Kidney (tissue), 14 donors: Measurements from ENCODE around the gene SPNS2. TPM values are rescaled to one million over a fixed set of nuclear protein-coding genes. Genes with fewer than 3 reads are reported as not detected.

Experiments used
- DNase-seq, 5 donors: peaks; one replicate each; pipeline ENCODE4 v3.0.0-alpha.2; 2013 to 2020
- FAIRE-seq: peaks from 2 replicates; lab custom pipeline; 2012; peaks lifted over from hg19 to GRCh38; lab: Jason Lieb, UNC
- H3K27ac ChIP-seq, 2 donors: one replicate each; pipeline ENCODE4 v1.7.0; 2013; ENCODE audit warnings: low read depth in 2 of 2, low read length in 2 of 2, inconsistent platforms in 1 of 2
- H3K27me3 ChIP-seq: one replicate; pipeline ENCODE4 v1.7.1; 2013; ENCODE audit warnings: low read length, inconsistent platforms; ENCODE audit not compliant: control insufficient read depth, insufficient read depth
- H3K36me3 ChIP-seq, 3 donors: one replicate each; pipeline versions ENCODE4 v1.7.0 to v1.7.1; 2013; ENCODE audit warnings: low read length in 3 of 3, control low read depth in 1 of 3, inconsistent platforms in 1 of 3; ENCODE audit not compliant: insufficient read depth in 3 of 3, control insufficient read depth in 2 of 3
- H3K4me1 ChIP-seq, 3 donors: one replicate each; pipeline versions ENCODE4 v1.7.0 to v1.7.1; 2013; ENCODE audit warnings: low read length in 3 of 3, inconsistent platforms in 1 of 3, low read depth in 1 of 3; ENCODE audit not compliant: control insufficient read depth in 2 of 3, insufficient read depth in 2 of 3
- H3K4me3 ChIP-seq, 3 donors: one replicate each; pipeline versions ENCODE4 v1.7.0 to v1.8.1; 2013; ENCODE audit warnings: low read length in 3 of 3, control low read depth in 1 of 3, inconsistent platforms in 1 of 3
- H3K9ac ChIP-seq, 3 donors: one replicate each; pipeline versions ENCODE4 v1.7.0 to v1.7.1; 2013; ENCODE audit warnings: low read length in 3 of 3, control low read depth in 1 of 3, inconsistent platforms in 1 of 3
- H3K9me3 ChIP-seq, 3 donors: one replicate each; pipeline versions ENCODE4 v1.7.0 to v1.7.1; 2013; ENCODE audit warnings: low read length in 3 of 3, control low read depth in 1 of 3, inconsistent platforms in 1 of 3; ENCODE audit not compliant: control insufficient read depth in 2 of 3, insufficient read depth in 1 of 3
- CTCF ChIP-seq: IDR thresholded peaks from 3 replicates; pipeline ENCODE4 v1.5.1; 2012; ENCODE audit warnings: mild to moderate bottlenecking, moderate library complexity, borderline replicate concordance; ENCODE audit not compliant: insufficient read depth; ENCODE audit errors: extremely low read depth
- intact Hi-C: fragments of 100-400 bp; cut with DNase I; formaldehyde crosslinking; loops from one replicate; pipeline ENCODE4 v1.11.1; 2022
- polyA plus RNA-seq: library from polyadenylated mRNA; stranded (reverse); fragments of 350-450 nt; fragmentation: Illumina TruSeq; extraction: RNeasy Lipid Tissue Mini Kit (QIAGEN cat#74804); gene quantifications from one replicate; pipeline ENCODE4 v1.2.3, GENCODE V29; 2014; ENCODE audit warnings: low read depth, low replicate concordance; ENCODE audit not compliant: insufficient read depth
- total RNA-seq: library from RNA; stranded (reverse); fragmentation: NEBNext Ultra II Directional; extraction: Animal tissue kit (Norgen Biotek cat#: 25700); gene quantifications from one replicate; pipeline ENCODE4 v1.2.1, GENCODE V29; 2021
- donor health status: control.
- donor health status: control.
- donor health status: control.
- donor health status: control.
- donor health status: control.
- donor health status: DM: yes; HTN: yes; CAD: no.
- donor health status: Normal renal cell carcinoma (clear cell type).

The SPNS2 gene
- total and polyA plus RNA-seq, 2 donors from 2014 or later, result 60.5 to 75.1 TPM

- no peaks in the 10 kb centered on the region for H3K27me3 ChIP-seq
- H3K4me1 ChIP-seq, result peaks cover 0 to 14% (median 8%) of the 10 kb centered on the region in 3 donors
- TF ChIP-seq CTCF, result no peak
- intact Hi-C loops, result no loop called here
- no peak overlapping the region for H3K27ac ChIP-seq
- DNase-seq (no peak), FAIRE-seq (no peak)
- no peaks in the 10 kb centered on the region for H3K9me3 ChIP-seq
- H3K36me3 ChIP-seq, result no peaks in the 10 kb centered on the region
- H3K9ac ChIP-seq, result no peak overlapping the region
- no peak overlapping the region for H3K4me3 ChIP-seq
Measured at GRCh38 chr17:4472286-4472685, 26.4 kb upstream of the SPNS2 start.

- DNase-seq, result peak in 1 of 5 donors; percentile 55
- no peak for TF ChIP-seq CTCF
- H3K4me1 ChIP-seq, result peaks cover 0 to 19% (median 9%) of the 10 kb centered on the region in 3 donors
- intact Hi-C loops, result no loop called here
- no peak for FAIRE-seq
- H3K36me3 ChIP-seq, result no peaks in the 10 kb centered on the region
- no peaks in the 10 kb centered on the region for H3K9me3 ChIP-seq
- no peak overlapping the region for H3K9ac ChIP-seq
- no peak overlapping the region for H3K4me3 ChIP-seq
- H3K27ac ChIP-seq, result no peak overlapping the region
- H3K27me3 ChIP-seq, result no peaks in the 10 kb centered on the region
Measured at GRCh38 chr17:4474093-4474492, 24.6 kb upstream of the SPNS2 start.

GRCh38 chr17:4475001-4475400, 23.7 kb upstream of the SPNS2 start:
- FAIRE-seq, result no peak
- Histone ChIP-seq H3K27ac (no peak overlapping the region), H3K4me1 (peaks cover 0 to 28% (median 13%) of the 10 kb centered on the region in 3 donors), H3K9ac (no peak overlapping the region), H3K36me3 (no peaks in the 10 kb centered on the region), H3K4me3 (no peak overlapping the region), H3K27me3 (no peaks in the 10 kb centered on the region), H3K9me3 (no peaks in the 10 kb centered on the region)
- intact Hi-C loops, result no loop called here
- no peak for TF ChIP-seq CTCF
- no peak for DNase-seq

GRCh38 chr17:4475463-4475862, 23.2 kb upstream of the SPNS2 start:
- no peak overlapping the region for H3K4me3 ChIP-seq
- no peaks in the 10 kb centered on the region for H3K9me3 ChIP-seq
- no peak overlapping the region for H3K27ac ChIP-seq
- no peak overlapping the region for H3K9ac ChIP-seq
- H3K36me3 ChIP-seq, result no peaks in the 10 kb centered on the region
- DNase-seq (no peak), FAIRE-seq (no peak)
- H3K27me3 ChIP-seq, result no peaks in the 10 kb centered on the region
- no peak for TF ChIP-seq CTCF
- peaks cover 0 to 30% (median 16%) of the 10 kb centered on the region in 3 donors for H3K4me1 ChIP-seq
- intact Hi-C loops, result no loop called here
